BJ (cell line): ENCODE measurements around the gene IDS. TPM values are rescaled to one million over a fixed set of nuclear protein-coding genes. Genes with fewer than 3 reads are reported as not detected.
"Not testable (repeated sequence)": the region's sequence is repeated elsewhere in the genome, so short reads cannot be mapped to it uniquely, and the experiment has no call there.

ENCODE experiments used
- CTCF ChIA-PET: fragments of 350-600 bp; formaldehyde crosslinking; extraction: SDS; loops from one replicate; lab custom pipeline; 2021; ENCODE audit warnings: antibody characterized with exemption, inconsistent platforms; lab: Yijun Ruan, JAX
- POLR2A ChIA-PET: fragments of 300-600 bp; sonication (Branson Sonifier 250); formaldehyde crosslinking; extraction: SDS; loops from one replicate; lab custom pipeline; 2021; ENCODE audit warnings: antibody characterized with exemption; lab: Charles Lee
- DNase-seq: peaks from one replicate; pipeline ENCODE4 v3.0.0-alpha.2; 2011; ENCODE audit warnings: low read depth
- H3K27me3 ChIP-seq: 2 replicates; pipeline ENCODE4 v1.6.0; 2011; ENCODE audit warnings: low read length; ENCODE audit not compliant: control insufficient read depth, insufficient read depth
- H3K36me3 ChIP-seq: 2 replicates; pipeline ENCODE4 v1.5.1; 2011; ENCODE audit warnings: low read length; ENCODE audit not compliant: control insufficient read depth, insufficient read depth
- H3K4me3 ChIP-seq: 2 replicates; pipeline ENCODE4 v1.5.1; 2011; ENCODE audit warnings: low read depth, mild to moderate bottlenecking, control low read depth, low read length
- polyA plus RNA-seq: library from polyadenylated mRNA; depleted of rRNA; stranded (reverse); fragments of >200 nt; gene quantifications from 2 replicates; pipeline ENCODE4 v1.2.3, GENCODE V29; 2011
- TF ChIP-seq, protein P1 (sequence below): IDR thresholded peaks from 2 replicates; pipeline ENCODE4 v1.5.1; 2011; ENCODE audit warnings: low read depth, mild to moderate bottlenecking, control low read depth, inconsistent platforms, low read length, moderate library complexity; ENCODE audit not compliant: insufficient read depth

IDS gene
- polyA plus RNA-seq, 1 experiment: 108 TPM

DNA sequence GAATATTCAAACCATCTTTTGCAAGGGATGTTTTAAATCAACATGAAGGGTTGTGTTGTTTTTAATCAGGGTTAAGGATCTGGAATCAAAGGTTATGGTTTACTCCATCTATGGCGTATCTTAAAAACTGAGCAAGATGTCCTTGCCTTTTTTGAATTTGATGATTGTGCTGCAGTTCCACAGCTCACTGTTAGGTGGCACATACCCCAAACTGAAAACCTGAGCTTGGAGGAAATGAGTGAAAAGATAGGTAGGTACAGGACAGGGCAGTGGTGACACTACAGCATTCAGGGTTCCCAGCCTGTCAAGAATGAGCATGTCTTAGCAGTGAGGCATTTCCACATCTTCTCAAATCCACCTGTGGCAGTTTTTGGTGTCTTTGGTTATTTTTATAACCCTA, 22.6 kb upstream of the IDS start:
- ChIA-PET CTCF (interaction anchor here (1.0 to 2.1 kb wide), 3 partner anchors 12 to 63 kb away, joined by 3 to 7 read pairs (median 4); partner anchors contain the start of gene EOLA1), POLR2A (no interaction called here)
- DNase-seq: no peak

DNA sequence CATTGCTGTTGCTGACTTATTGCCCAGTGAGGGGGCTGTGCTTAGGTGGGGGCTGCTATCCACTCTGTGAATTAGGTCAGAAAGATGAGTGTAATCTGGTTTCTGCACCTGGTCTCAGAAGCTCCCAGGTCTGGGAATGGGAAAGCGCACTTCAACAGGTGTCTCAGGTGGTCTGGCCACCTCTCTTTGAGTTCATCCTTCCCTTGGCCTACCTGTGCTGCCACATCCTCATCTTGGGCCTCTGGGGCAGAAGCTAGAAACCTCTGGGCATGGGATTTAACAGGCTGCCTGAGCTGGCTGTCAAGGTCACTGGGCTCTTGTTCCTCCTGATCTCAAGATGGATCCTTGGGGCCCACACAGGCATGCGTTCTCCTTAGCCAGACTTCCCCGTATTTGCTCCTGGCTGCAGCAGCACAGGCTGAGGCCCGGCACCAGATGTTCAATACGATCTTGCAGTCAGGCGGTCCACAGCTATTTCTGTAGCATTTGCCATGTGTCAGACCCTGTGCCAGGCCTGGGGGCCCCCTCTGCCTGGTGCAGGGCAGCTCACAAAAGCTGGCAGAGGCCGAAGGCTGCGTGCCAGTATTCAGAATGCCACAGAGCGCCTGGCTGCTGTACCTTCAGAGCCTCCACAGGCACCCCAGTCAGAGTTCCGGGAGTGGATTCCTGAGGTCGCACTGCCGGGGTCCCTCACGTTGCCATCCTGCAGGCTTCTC, 21.4 kb upstream of the IDS start:
- POLR2A ChIA-PET, DNase-seq, H3K27me3 ChIP-seq, H3K36me3 ChIP-seq, H3K4me3 ChIP-seq: not testable (repeated sequence)
- CTCF ChIA-PET: interaction anchor here (0.7 kb wide), 1 partner anchor 97 kb away, joined by 3 read pairs; no protein-coding TSS in a partner anchor

More for the DNA sequence above, 22.6 kb upstream of the IDS start:
- Histone ChIP-seq H3K27me3 (no peaks in the 10 kb centered on the region), H3K36me3 (no peaks in the 10 kb centered on the region), H3K4me3 (no peak overlapping the region)
- TF ChIP-seq, protein P1, sequence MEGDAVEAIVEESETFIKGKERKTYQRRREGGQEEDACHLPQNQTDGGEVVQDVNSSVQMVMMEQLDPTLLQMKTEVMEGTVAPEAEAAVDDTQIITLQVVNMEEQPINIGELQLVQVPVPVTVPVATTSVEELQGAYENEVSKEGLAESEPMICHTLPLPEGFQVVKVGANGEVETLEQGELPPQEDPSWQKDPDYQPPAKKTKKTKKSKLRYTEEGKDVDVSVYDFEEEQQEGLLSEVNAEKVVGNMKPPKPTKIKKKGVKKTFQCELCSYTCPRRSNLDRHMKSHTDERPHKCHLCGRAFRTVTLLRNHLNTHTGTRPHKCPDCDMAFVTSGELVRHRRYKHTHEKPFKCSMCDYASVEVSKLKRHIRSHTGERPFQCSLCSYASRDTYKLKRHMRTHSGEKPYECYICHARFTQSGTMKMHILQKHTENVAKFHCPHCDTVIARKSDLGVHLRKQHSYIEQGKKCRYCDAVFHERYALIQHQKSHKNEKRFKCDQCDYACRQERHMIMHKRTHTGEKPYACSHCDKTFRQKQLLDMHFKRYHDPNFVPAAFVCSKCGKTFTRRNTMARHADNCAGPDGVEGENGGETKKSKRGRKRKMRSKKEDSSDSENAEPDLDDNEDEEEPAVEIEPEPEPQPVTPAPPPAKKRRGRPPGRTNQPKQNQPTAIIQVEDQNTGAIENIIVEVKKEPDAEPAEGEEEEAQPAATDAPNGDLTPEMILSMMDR: peak; percentile 62

DNA sequence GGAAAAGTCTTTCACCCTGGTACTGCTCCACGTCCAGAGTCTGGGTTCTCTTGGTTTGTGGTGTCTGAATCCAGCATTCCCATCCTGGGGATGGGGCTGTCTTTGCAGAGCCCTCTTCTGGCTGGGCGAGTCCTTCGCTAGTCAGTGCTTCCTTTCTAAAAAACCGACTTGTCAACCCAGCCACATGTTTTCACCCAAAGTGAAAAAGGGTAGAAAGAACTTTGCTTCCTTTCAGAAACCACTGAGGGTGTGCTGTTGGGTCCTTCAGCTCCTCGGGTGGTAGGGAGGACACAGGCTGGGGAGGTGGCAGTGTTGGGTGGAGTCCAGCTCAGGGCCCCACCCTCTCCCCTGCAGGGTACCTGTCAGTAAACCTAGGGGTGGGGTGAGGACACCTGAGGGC, 20.8 kb upstream of the IDS start:
- H3K27me3 ChIP-seq, POLR2A ChIA-PET, H3K4me3 ChIP-seq, DNase-seq, H3K36me3 ChIP-seq: not testable (repeated sequence)
- CTCF ChIA-PET: interaction anchor here (0.7 kb wide), 1 partner anchor 97 kb away, joined by 3 read pairs; no protein-coding TSS in a partner anchor

DNA sequence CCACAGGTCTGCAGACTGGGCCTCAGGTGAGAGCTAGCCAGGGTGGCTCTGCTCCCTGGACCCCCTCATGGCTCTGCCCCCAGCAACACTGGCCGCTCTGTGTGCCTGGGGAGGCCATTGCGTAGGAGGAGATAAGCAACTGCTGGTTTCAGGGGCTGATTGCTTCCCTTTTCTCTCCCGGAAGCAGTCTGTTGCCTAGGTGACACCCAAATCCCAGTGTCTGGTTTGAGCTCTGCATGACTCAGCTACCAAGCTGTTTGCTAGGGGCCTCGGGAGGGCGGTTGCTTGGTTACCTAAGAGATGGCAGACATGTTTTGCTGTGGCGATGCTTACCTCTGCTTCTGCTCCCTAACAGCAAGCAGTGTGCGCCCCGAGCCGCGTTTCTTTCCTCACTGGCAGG, 20.3 kb upstream of the IDS start:
- H3K4me3 ChIP-seq, POLR2A ChIA-PET, H3K27me3 ChIP-seq, H3K36me3 ChIP-seq, CTCF ChIA-PET: not testable (repeated sequence)
- DNase-seq: peak; percentile 46

DNA sequence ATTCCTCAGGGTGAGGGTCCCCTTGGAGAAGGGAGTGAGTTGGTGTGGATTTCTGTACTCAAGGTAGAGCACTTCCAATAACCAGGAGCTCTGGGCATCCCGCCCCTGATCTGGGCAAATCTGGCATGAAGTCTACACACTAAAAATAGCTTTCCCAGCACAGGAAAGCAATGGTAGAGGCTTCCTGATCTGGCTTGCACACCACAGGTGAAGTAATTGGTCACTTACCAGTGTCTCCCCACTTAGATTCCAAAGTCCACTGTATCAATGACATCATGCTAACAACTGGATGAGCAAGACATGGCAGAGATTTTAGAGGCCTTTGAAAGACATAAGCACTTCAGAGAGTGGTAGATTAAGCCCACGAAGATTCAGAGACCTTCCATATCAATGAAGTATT, 17.8 kb upstream of the IDS start:
- CTCF ChIA-PET: interaction anchor here (2.0 kb wide), 1 partner anchor 11 kb away, joined by 10 read pairs; no protein-coding TSS in a partner anchor
- TF ChIP-seq, protein P1: no peak
- DNase-seq: no peak
- Histone ChIP-seq H3K4me3 (no peak overlapping the region), H3K36me3 (no peaks in the 10 kb centered on the region), H3K27me3 (peaks cover 3% of the 10 kb centered on the region; the same call in 1 of the 2 replicates)
- POLR2A ChIA-PET: no interaction called here

DNA sequence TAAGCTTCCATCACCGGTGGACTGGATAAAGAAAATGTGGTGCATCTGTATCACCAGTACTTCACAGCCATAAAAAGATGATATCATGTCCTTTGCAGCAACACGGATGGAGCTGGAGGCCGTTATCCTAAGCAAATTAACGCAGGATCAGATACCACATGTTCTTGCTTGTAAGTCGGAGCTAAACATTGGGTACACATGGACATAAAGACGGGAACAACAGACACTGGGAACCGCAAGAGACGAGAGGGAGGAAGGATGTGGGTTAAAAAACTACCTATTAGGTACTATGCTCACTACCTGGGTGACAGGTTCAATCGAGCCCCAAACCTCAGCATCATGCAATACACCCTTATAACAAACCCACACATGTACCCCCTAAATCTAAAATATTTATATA, 16.3 kb upstream of the IDS start:
- Histone ChIP-seq H3K27me3 (peaks cover 3% of the 10 kb centered on the region; the same call in 1 of the 2 replicates), H3K36me3 (no peaks in the 10 kb centered on the region), H3K4me3 (no peak overlapping the region)
- DNase-seq: no peak
- POLR2A ChIA-PET: no interaction called here
- TF ChIP-seq, protein P1: no peak
- CTCF ChIA-PET: interaction anchor here (2.0 kb wide), 1 partner anchor 9 kb away, joined by 10 read pairs; no protein-coding TSS in a partner anchor

DNA sequence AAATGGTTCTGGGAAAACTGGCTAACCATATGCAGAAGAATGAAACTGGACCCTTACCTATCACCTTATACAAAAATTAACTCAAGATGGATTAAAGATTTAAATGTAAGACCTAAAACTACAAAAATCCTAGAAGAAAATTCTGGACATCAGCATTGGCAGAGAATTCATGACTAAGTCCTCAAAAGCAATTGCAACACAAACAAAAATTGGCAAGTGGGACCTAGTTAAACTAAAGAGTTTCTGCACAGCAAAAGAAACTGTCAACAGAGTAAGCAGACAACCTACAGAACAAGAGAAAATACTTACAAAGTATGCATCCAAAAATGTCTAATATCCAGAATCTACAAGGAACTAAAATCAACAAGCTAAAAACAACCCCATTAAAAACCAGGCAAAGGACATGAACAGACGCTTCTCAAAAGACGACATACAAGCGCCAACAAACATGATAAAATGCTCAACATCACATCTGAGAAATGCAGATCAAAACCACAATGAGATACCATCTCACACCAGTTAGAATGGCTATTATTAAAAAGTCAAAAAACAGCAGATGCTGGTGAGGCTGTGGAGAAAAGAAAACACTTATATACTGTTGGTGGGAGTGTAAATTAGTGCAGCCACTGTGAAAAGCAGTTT, 15.7 kb upstream of the IDS start:
- DNase-seq, H3K4me3 ChIP-seq, H3K36me3 ChIP-seq, H3K27me3 ChIP-seq, POLR2A ChIA-PET: not testable (repeated sequence)
- CTCF ChIA-PET: interaction anchor here (2.0 kb wide), 1 partner anchor 9 kb away, joined by 10 read pairs; no protein-coding TSS in a partner anchor
